Spleen (tissue), 7 donors: ENCODE results near the gene VEGFA.

Experiments used
- CTCF ChIP-seq, 11 experiments: fragments of 200-600 bp in 7 of 11; fragments of 450-650 bp in 4 of 11; sonication (generic) in 4 of 11; IDR thresholded peaks in 8 of 11; conservative IDR thresholded peaks in 3 of 11; 1 replicate in 7 of 11; 2 replicates in 4 of 11; pipeline versions ENCODE4 v1.4.0 to v1.8.0; 2016 to 2021; ENCODE audit warnings: antibody characterized with exemption in 11 of 11, inconsistent platforms in 4 of 11, mild to moderate bottlenecking in 1 of 11
- POLR2A ChIP-seq, 3 donors: fragments of 450-650 bp; IDR thresholded peaks; one replicate each; pipeline ENCODE4 v1.5.1; 2017; ENCODE audit warnings: antibody characterized with exemption in 3 of 3, mild to moderate bottlenecking in 1 of 3
- donor health status: DM: no; HTN: no; CAD: no; lungs with moderate emphysema.
- donor health status: DM: no; HTN: no; CAD: no.
- donor health status: DM: no; HTN: no; CAD: no.

DNA sequence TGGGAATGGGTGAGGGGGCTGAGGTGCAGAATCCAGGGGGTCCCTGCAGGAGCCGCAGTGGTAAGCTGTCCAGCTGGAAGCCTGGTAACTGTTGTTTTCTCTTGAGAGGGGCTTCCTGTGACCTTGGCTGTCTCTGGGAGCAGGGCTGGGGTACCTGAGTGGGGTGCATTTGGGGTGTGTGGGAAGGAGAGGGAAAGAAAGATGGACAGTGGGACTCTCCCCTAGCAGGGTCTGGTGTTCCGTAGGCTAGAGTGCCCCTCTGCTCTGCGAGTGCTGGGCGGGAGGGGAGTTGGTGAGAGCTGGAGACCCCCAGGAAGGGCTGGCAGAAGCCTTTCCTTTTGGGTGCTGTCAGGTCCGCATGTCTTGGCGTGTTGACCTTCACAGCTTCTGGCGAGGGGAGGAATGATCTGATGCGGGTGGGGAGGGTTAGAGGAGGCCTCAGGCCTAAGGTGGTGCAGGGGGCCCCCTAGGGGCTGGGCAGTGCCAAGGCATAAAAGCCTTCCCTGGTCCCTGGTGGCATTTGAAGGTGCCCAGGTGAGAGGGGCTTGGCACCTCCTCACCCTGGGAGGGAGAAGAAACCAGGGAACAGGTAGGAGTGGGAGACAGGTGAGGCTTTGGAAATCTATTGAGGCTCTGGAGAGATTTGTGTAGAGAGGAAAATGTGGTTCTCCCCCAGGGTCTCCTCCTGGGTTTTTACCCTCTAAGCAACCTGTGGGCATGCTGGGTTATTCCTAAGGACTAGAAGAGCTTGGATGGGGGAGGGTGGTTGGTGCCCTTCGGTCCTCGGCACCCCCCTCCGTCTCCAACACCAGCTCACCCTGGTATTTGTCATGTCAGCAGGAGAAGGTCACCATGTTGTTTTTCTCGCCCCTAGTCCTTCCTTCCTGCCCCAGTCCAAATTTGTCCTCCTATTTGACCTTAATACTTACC lies 3.3 kb downstream of the VEGFA start:
- TF ChIP-seq POLR2A (IDR thresholded peaks at IDR 0.05) (no peak), CTCF (IDR thresholded peaks at IDR 0.05 in 8 of 11, conservative IDR thresholded peaks at IDR 0.05 in 3 of 11) (peak in 10 of 11 experiments; percentile 35 to 82 (median 66))
